ENCODE results near the gene DLST. TPM values are rescaled to one million over a fixed set of nuclear protein-coding genes. Genes with fewer than 3 reads are reported as not detected.

Gene DLST
- polyA plus RNA-seq, 1 of the 3 experiments (the other 2 are of a cell fraction) = 92.3 TPM

GRCh38 chr14:74855945-74856344 lies 25.8 kb upstream of the DLST start:
- no peak overlapping the region for H3K9ac ChIP-seq
- no peaks in the 10 kb centered on the region for H4K20me1 ChIP-seq (ENCODE audit: insufficient read depth)
- WGBS (ENCODE audit: low lambda C conversion rate) = 73% methylated on average over 4 of the region's 4 CpGs
- H3K9me2 ChIP-seq = no peaks in the 10 kb centered on the region
- H3K4me2 ChIP-seq = no peak overlapping the region
- H3K36me3 ChIP-seq (replicated peaks in 1 of 2; ENCODE audit: control insufficient read depth in 1 of 2, insufficient read depth in 2 of 2, low read length in 1 of 2) = no peaks in the 10 kb centered on the region
- no peaks in the 10 kb centered on the region for H3K9me3 ChIP-seq
- DNase-seq = no peak
- no peak overlapping the region for H3K4me3 ChIP-seq (ENCODE audit: low read depth in 2 of 2, low read length in 1 of 2)
- ChIA-PET POLR2A (no interaction called here), CTCF (interaction anchor here (1.2 to 20.8 kb wide), 4 partner anchors 12 to 90 kb away, joined by 3 to 537 read pairs (median 8); no protein-coding TSS in a partner anchor)
- TF ChIP-seq SIN3A (IDR thresholded peaks at IDR 0.05; ENCODE audit: borderline replicate concordance, low read depth, low read length) (no peak), JUND (IDR thresholded peaks at IDR 0.05) (no peak), MEF2A (IDR thresholded peaks at IDR 0.05; ENCODE audit: borderline replicate concordance, low read depth) (no peak), MXI1 (IDR thresholded peaks at IDR 0.05; ENCODE audit: low read depth, low read length) (no peak), FOXJ3 (CRISPR knock-in tag; IDR thresholded peaks at IDR 0.05) (no peak), USF1 (IDR thresholded peaks at IDR 0.05; ENCODE audit: borderline replicate concordance, low read depth) (no peak), EP300 (IDR thresholded peaks at IDR 0.05; ENCODE audit: borderline replicate concordance in 1 of 2, low read depth in 1 of 2, low read length in 1 of 2) (no peak), GATA2 (CRISPR knock-in tag; IDR thresholded peaks at IDR 0.05) (no peak)
- H3F3A ChIP-seq (replicated peaks; ENCODE audit: insufficient read depth) = peaks cover 3% of the 10 kb centered on the region
- no peaks in the 10 kb centered on the region for H3K79me2 ChIP-seq (ENCODE audit: insufficient read depth)
- no peak overlapping the region for H2AFZ ChIP-seq (ENCODE audit: low read depth)
- no peaks in the 10 kb centered on the region for H3K27me3 ChIP-seq (ENCODE audit: insufficient read depth)
- no peak overlapping the region for H3K27ac ChIP-seq (ENCODE audit: low read depth in 2 of 2, low read length in 1 of 2)
- peaks cover 0 to 24% of the 10 kb centered on the region in 2 experiments; a peak in 2 of 4 replicates for H3K4me1 ChIP-seq (ENCODE audit: control insufficient read depth in 1 of 2, insufficient read depth in 2 of 2, low read depth in 1 of 2, low read length in 1 of 2)

GRCh38 chr14:74856366-74856765 lies 25.4 kb upstream of the DLST start:
- CTCF ChIA-PET = interaction anchor here (1.2 to 20.8 kb wide), 4 partner anchors 11 to 90 kb away, joined by 3 to 537 read pairs (median 8); no protein-coding TSS in a partner anchor
- H3K4me1 ChIP-seq (ENCODE audit: control insufficient read depth in 1 of 2, insufficient read depth in 2 of 2, low read depth in 1 of 2, low read length in 1 of 2) = peaks cover 0 to 24% of the 10 kb centered on the region in 2 experiments; a peak in 2 of 4 replicates
- no peak for TF ChIP-seq REST (IDR thresholded peaks at IDR 0.05; ENCODE audit: low read depth, low read length)
- no peak for TF ChIP-seq TEAD4 (IDR thresholded peaks at IDR 0.05; ENCODE audit: borderline replicate concordance, insufficient read depth)
- no peak for TF ChIP-seq GATA2 (CRISPR knock-in tag; IDR thresholded peaks at IDR 0.05)
- no peak for TF ChIP-seq ZBTB33 (IDR thresholded peaks at IDR 0.05; ENCODE audit: borderline replicate concordance, low read depth)
- TF ChIP-seq USF1 (IDR thresholded peaks at IDR 0.05; ENCODE audit: borderline replicate concordance, low read depth) = no peak
- no peak for TF ChIP-seq TAF1 (IDR thresholded peaks at IDR 0.05; ENCODE audit: borderline replicate concordance, low read depth, low read length)
- TF ChIP-seq RCOR1 (IDR thresholded peaks at IDR 0.05; ENCODE audit: low read length) = no peak
- TF ChIP-seq CHD2 (IDR thresholded peaks at IDR 0.05; ENCODE audit: low read length, partially characterized antibody) = no peak
- TF ChIP-seq FOXM1 (IDR thresholded peaks at IDR 0.05; ENCODE audit: low read depth) = no peak
- no peak for TF ChIP-seq EZH2phosphoT487 (IDR thresholded peaks at IDR 0.05; ENCODE audit: borderline replicate concordance, low read depth)
- no peak for TF ChIP-seq IRF3 (IDR thresholded peaks at IDR 0.05; ENCODE audit: low read depth, low read length)

More at GRCh38 chr14:74856366-74856765, 25.4 kb upstream of the DLST start:
- WGBS (ENCODE audit: low lambda C conversion rate) = 90% methylated on average over 1 of the region's 1 CpG
- Histone ChIP-seq H2AFZ (ENCODE audit: low read depth) (no peak overlapping the region), H3K36me3 (replicated peaks in 1 of 2; ENCODE audit: control insufficient read depth in 1 of 2, insufficient read depth in 2 of 2, low read length in 1 of 2) (no peaks in the 10 kb centered on the region), H3F3A (replicated peaks; ENCODE audit: insufficient read depth) (peaks cover 3% of the 10 kb centered on the region), H3K79me2 (ENCODE audit: insufficient read depth) (no peaks in the 10 kb centered on the region), H3K27ac (ENCODE audit: low read depth in 2 of 2, low read length in 1 of 2) (no peak overlapping the region), H3K9me3 (no peaks in the 10 kb centered on the region), H3K27me3 (ENCODE audit: insufficient read depth) (no peaks in the 10 kb centered on the region), H3K4me2 (no peak overlapping the region), H3K9me2 (no peaks in the 10 kb centered on the region), H4K20me1 (ENCODE audit: insufficient read depth) (no peaks in the 10 kb centered on the region), H3K4me3 (ENCODE audit: low read depth in 2 of 2, low read length in 1 of 2) (no peak overlapping the region), H3K9ac (no peak overlapping the region)
- no peak for DNase-seq
- POLR2A ChIA-PET = interaction anchor here (0.6 kb wide), 1 partner anchor 61 kb away, joined by 4 read pairs; no protein-coding TSS in a partner anchor
